Measurements from ENCODE around the gene LHFPL2. TPM values are rescaled to one million over a fixed set of nuclear protein-coding genes. Genes with fewer than 3 reads are reported as not detected.

LHFPL2 gene
- total and polyA plus RNA-seq, 9 of the 15 experiments (the other 6 are each of a cell fraction or from before 2014, with no cell fraction given), result 1.0 to 6.6 (median 4.6) TPM

DNA sequence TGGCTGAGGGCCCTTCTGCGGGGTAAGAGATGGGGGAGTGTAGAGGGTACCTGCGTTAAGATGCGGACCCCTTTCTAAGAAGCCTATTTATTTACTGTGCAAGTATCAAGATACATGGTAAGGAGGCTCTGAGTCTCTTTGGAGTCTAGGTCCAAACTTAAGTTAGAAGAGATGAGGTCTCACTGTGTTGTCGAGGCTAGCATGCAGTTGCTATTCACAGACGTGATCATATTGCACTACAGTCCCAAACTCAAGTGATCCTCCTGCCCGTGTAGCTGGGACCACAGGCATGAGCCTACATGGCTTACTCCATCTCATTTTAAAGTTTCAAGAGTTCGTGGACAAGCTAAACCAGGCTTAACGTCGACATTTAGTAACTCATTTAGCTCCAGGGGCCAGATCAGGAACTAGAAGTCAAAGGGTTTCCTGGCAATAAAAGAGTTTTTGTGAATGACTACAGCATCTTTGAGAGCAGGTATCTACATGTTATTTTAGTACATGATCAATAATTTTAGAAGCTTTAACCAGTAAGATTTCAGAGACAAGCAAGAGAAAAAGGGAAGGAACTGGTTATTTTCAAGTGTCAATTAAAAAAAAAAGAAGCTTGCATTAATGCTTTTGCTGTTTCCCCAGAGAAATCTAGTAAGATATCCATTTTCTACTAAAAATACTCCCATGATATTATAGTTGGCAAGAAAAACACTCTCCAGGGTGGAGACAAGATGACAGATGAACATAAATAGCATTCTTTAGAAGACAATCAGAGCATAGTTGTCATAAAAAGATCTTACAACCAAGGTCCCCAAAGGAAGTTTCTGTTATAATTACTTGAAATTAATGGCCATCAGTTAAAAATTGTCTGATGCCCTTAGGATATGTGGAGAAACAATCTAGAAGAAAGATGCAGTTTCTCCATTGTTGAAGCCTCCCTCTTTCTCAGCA lies 146.9 kb downstream of the LHFPL2 start (continued):
- no peak for TF ChIP-seq ZZZ3 (IDR thresholded peaks at IDR 0.05)
- TF ChIP-seq, protein P1, sequence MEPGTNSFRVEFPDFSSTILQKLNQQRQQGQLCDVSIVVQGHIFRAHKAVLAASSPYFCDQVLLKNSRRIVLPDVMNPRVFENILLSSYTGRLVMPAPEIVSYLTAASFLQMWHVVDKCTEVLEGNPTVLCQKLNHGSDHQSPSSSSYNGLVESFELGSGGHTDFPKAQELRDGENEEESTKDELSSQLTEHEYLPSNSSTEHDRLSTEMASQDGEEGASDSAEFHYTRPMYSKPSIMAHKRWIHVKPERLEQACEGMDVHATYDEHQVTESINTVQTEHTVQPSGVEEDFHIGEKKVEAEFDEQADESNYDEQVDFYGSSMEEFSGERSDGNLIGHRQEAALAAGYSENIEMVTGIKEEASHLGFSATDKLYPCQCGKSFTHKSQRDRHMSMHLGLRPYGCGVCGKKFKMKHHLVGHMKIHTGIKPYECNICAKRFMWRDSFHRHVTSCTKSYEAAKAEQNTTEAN (CRISPR knock-in tag; IDR thresholded peaks at IDR 0.05), result no peak
- TF ChIP-seq, protein P2, sequence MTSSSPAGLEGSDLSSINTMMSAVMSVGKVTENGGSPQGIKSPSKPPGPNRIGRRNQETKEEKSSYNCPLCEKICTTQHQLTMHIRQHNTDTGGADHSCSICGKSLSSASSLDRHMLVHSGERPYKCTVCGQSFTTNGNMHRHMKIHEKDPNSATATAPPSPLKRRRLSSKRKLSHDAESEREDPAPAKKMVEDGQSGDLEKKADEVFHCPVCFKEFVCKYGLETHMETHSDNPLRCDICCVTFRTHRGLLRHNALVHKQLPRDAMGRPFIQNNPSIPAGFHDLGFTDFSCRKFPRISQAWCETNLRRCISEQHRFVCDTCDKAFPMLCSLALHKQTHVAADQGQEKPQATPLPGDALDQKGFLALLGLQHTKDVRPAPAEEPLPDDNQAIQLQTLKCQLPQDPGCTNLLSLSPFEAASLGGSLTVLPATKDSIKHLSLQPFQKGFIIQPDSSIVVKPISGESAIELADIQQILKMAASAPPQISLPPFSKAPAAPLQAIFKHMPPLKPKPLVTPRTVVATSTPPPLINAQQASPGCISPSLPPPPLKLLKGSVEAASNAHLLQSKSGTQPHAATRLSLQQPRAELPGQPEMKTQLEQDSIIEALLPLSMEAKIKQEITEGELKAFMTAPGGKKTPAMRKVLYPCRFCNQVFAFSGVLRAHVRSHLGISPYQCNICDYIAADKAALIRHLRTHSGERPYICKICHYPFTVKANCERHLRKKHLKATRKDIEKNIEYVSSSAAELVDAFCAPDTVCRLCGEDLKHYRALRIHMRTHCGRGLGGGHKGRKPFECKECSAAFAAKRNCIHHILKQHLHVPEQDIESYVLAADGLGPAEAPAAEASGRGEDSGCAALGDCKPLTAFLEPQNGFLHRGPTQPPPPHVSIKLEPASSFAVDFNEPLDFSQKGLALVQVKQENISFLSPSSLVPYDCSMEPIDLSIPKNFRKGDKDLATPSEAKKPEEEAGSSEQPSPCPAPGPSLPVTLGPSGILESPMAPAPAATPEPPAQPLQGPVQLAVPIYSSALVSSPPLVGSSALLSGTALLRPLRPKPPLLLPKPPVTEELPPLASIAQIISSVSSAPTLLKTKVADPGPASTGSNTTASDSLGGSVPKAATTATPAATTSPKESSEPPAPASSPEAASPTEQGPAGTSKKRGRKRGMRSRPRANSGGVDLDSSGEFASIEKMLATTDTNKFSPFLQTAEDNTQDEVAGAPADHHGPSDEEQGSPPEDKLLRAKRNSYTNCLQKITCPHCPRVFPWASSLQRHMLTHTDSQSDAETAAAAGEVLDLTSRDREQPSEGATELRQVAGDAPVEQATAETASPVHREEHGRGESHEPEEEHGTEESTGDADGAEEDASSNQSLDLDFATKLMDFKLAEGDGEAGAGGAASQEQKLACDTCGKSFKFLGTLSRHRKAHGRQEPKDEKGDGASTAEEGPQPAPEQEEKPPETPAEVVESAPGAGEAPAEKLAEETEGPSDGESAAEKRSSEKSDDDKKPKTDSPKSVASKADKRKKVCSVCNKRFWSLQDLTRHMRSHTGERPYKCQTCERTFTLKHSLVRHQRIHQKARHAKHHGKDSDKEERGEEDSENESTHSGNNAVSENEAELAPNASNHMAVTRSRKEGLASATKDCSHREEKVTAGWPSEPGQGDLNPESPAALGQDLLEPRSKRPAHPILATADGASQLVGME (CRISPR knock-in tag; IDR thresholded peaks at IDR 0.05), result no peak
- TF ChIP-seq, protein P3, sequence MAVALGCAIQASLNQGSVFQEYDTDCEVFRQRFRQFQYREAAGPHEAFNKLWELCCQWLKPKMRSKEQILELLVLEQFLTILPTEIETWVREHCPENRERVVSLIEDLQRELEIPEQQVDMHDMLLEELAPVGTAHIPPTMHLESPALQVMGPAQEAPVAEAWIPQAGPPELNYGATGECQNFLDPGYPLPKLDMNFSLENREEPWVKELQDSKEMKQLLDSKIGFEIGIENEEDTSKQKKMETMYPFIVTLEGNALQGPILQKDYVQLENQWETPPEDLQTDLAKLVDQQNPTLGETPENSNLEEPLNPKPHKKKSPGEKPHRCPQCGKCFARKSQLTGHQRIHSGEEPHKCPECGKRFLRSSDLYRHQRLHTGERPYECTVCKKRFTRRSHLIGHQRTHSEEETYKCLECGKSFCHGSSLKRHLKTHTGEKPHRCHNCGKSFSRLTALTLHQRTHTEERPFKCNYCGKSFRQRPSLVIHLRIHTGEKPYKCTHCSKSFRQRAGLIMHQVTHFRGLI (CRISPR knock-in tag; IDR thresholded peaks at IDR 0.05), result no peak
- no peak for TF ChIP-seq ARID2 (IDR thresholded peaks at IDR 0.05)
- TF ChIP-seq MCM2 (IDR thresholded peaks at IDR 0.05; ENCODE audit: low read depth), result no peak
- no peak for TF ChIP-seq ZBTB1 (CRISPR knock-in tag; IDR thresholded peaks at IDR 0.05; ENCODE audit: borderline replicate concordance, low read depth)

Data from K562 (cell line).